SK-MEL-5 (cell line): Measurements from ENCODE around the gene CDH22. TPM values are rescaled to one million over a fixed set of nuclear protein-coding genes. Genes with fewer than 3 reads are reported as not detected.

ENCODE experiments used
- DNase-seq: peaks from one replicate; pipeline ENCODE4 v3.0.0-alpha.2; 2016; ENCODE audit warnings: low read depth, low spot score
- in situ Hi-C: cut with HindIII; loops from 2 replicates; pipeline ENCODE4 v1.10.0; 2016; ENCODE audit warnings: low sequenced_read_pairs, high pct_unique_total_duplicates, low pct_unique_long_range_greater_than_20kb
- total RNA-seq: library from RNA; depleted of rRNA; stranded (reverse); fragments of >200 nt; shearing (Covaris generic); gene quantifications from 2 replicates; pipeline ENCODE4 v1.2.3, GENCODE V29; 2014

The CDH22 gene
- total RNA-seq, 1 experiment from 2014 or later, result not detected

- peak; percentile 16 for DNase-seq
- in situ Hi-C loops, result no loop called here
Measured at GRCh38 chr20:46347841-46348803, 39.8 kb upstream of the CDH22 start.

GRCh38 chr20:46346770-46347169, 38.5 kb upstream of the CDH22 start:
- DNase-seq, result no peak
- in situ Hi-C loops, result no loop called here

- no peak for DNase-seq
- in situ Hi-C loops, result no loop called here
Measured at GRCh38 chr20:46344488-46345162, 36.3 kb upstream of the CDH22 start.

GRCh38 chr20:46343975-46344357, 35.7 kb upstream of the CDH22 start:
- in situ Hi-C loops, result no loop called here

GRCh38 chr20:46343348-46343974, 35.2 kb upstream of the CDH22 start:
- DNase-seq, result no peak
- in situ Hi-C loops, result no loop called here

More at GRCh38 chr20:46343975-46344357, 35.7 kb upstream of the CDH22 start:
- no peak for DNase-seq

- no peak for DNase-seq
- in situ Hi-C loops, result no loop called here
Measured at GRCh38 chr20:46342451-46343347, 34.4 kb upstream of the CDH22 start.

- in situ Hi-C loops, result no loop called here
Measured at GRCh38 chr20:46342010-46342378, 33.7 kb upstream of the CDH22 start.

GRCh38 chr20:46341074-46342009, 33.0 kb upstream of the CDH22 start:
- in situ Hi-C loops, result no loop called here
- DNase-seq, result no peak

More at GRCh38 chr20:46342010-46342378, 33.7 kb upstream of the CDH22 start:
- DNase-seq, result no peak

- in situ Hi-C loops, result no loop called here
- DNase-seq, result no peak
Measured at GRCh38 chr20:46339037-46339436, 30.7 kb upstream of the CDH22 start.

GRCh38 chr20:46336735-46337134, 28.4 kb upstream of the CDH22 start:
- in situ Hi-C loops, result no loop called here
- no peak for DNase-seq

GRCh38 chr20:46334303-46334904, 26.1 kb upstream of the CDH22 start:
- in situ Hi-C loops, result no loop called here
- DNase-seq, result no peak

- in situ Hi-C loops, result no loop called here
- no peak for DNase-seq
Measured at GRCh38 chr20:46333161-46333991, 25.1 kb upstream of the CDH22 start.

GRCh38 chr20:46332373-46333160, 24.3 kb upstream of the CDH22 start:
- in situ Hi-C loops, result no loop called here
- no peak for DNase-seq

- in situ Hi-C loops, result no loop called here
- no peak for DNase-seq
Measured at GRCh38 chr20:46331611-46332361, 23.5 kb upstream of the CDH22 start.
